GM18907 (cell line): ENCODE data around the gene OLAH.
A peak's percentile ranks its signal among the peaks of the same experiment; 100 is the strongest.

Experiments
- ATAC-seq: cut with Tn5 transposase; IDR thresholded peaks from one replicate; pipeline ENCODE4 v1.9.1; 2021; ENCODE audit warnings: mild to moderate bottlenecking, moderate library complexity; ENCODE audit not compliant: unreplicated experiment

The OLAH gene

DNA sequence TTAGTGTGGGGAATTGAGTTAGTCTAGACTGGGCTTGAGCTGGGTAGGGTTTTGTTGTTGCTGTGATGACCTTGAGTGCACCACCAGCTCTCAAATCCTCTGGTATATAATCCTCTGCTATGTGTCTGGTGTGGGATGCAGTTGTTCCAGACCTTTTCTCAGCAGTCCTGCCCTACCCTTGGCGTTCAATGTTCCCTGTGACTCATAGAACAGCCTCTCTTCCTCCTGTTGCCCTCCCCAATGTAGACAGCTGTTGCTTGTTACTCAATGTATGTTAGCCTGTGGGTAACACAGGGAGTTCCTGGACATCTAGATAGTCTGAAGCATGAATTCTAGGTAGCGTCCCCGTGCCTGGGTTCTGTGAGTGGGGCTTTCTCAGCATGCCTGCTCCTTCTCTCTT lies 25.1 kb downstream of the OLAH start:
- ATAC-seq = no peak

DNA sequence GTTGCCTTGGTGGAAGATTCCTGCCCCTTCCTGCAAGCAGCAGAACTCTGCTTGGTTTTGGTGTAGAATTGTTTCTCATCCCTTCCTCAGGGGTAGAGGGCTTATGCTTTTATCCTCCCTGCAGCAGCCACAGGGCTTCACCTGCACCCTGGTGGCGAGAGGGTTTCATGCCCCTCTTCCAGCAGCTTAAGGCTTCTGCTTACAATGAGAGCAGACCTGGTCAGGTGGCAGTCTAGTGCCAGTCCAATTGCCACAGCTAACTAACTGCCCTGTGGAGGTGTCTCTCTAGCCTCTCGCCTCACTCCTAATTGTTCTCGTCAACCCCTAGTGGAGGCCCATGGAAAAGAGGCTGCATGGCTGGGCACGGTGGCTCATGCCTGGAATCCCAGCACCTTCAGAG lies 25.5 kb downstream of the OLAH start:
- no peak for ATAC-seq

DNA sequence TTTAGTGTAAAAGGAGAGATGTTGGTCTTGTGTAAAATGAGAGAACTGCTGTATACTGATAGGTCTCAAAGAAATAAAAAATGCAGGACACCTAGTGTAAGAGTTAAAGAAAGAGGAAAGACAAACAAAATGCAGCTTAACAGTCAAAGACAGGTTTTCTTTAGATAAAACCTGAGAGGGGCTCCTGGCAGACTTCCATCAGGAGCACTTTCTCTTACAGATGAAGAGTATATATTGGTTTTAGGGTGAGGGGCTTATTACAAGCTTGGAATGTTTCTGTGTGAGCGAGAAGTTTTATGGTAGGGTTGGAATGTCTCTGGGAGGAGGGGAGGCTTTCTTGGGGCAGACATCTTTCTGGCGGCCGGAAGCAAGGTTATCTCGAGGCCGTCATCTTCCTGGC lies 28.6 kb downstream of the OLAH start:
- ATAC-seq = no peak

DNA sequence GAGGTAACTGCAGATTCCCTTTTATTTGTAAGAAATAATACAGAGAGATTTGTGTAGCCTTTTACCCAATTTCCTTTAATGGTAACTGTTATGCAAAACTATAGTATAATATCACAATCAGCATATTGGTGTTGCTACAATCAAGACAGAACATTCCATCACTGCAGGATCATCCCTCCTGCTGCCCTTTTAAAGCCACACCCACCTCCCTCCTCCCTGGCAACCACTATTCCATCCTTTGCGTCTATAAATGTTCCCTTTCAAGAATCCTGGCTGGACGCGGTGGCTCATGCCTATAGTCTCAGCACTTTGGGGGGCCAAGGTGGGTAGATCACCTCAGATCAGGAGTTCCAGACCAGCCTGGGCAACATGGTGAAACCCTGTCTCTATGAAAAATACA lies 31.7 kb downstream of the OLAH start:
- ATAC-seq = no peak

DNA sequence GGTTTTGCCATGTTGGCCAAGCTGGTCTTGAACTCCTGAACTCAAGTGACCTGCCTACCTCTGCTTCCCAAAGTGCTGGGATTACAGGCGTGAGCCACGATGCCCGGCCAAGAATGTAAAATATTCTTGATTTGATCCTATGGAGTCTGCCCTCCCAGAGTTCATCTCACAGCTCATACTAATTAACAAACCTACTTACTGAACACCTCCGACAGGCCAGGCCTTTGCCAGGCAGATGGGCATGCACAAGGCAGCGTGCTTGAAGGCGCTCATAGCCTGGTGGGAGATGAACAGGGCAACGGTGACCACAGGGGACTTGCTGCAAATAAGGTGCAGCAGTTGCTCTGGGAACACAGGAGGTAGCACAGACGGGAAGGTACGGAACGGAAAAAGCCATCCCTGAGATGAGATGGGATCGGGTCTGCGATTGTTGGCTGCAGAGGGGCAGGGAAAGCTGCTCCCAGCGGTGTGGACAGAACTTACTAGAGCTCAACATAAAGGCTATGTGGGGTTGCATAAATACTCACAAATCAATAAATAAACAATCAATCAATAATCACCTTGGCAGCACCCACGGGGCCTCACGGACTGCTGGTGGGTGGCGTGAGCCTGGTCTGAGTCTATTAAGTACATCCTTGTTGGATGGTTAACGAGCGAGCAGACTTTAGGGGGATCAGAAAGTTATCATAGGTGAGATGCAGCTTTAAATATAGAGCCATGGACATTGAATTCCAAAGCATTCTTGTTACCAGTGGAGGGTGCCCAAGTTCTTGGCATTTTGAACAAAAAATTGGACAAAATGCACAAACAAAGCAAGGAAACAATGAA lies 40.1 kb downstream of the OLAH start:
- no peak for ATAC-seq

DNA sequence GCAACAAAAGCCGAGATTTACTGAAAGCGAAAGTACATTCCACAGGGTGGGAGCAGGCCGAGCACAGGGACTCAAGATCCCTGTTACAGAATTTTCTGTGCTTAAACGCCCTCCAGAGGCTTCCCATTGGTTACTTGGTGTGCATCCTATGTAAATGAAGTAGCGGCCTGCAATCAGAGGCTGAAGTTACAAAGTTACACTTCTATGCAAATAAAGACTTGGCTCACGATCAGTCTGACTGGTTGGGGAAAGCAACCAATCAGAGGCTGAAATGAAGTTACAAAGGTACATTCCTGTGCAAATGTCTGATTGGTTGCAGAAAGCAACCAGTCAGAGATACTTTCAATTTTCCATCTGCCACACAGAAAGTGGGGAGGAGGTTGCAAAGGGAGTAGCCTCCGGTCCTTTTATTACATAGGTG lies 40.8 kb downstream of the OLAH start:
- no peak for ATAC-seq

DNA sequence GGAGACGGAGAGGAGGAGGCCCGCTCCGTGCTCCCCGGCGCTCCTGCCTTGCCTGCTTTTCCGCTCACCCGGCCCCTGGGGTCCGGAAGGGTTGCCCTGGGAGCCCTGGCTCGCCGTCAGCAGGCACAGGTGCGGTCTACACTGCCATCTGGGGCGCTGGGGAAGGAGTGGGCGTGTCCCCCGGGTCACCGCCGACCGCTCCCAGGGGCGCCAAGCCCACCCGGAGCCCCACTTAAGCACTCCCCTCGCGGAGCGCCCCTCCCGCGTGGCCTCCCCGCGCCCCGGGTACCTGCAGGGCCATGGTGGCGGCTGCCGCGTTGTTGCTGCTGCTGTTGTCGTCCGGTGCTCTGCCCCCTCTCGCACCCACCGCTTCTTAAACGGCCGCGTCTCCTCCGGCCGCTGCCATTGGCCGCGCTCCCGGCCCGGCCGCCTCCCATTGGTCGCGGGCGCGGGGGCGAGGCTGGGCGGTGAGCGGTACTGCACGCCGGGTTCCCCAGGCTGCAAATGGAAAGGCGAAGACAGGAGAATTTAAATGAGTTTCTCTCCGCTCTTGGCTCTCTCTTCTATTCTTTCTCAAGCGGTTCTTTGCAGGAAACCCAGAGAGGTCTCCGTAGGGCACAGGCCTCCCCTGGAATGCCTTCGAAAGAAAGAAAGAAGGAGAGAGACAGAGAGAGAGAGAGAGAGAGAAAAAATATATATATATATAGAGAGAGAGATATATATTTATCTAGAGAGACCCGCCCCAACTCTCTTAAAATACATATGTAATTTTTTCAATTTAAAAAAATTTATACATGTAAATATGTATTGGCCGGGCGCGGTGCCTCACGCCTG lies 44.9 kb downstream of the OLAH start, which contains the start of gene ACBD7:
TSS of gene ACBD7 (minus strand) at position 349 of the 834 bp plus-strand sequence. CDS start at position 301, 48 bp downstream.
- peak; percentile 99 for ATAC-seq

DNA sequence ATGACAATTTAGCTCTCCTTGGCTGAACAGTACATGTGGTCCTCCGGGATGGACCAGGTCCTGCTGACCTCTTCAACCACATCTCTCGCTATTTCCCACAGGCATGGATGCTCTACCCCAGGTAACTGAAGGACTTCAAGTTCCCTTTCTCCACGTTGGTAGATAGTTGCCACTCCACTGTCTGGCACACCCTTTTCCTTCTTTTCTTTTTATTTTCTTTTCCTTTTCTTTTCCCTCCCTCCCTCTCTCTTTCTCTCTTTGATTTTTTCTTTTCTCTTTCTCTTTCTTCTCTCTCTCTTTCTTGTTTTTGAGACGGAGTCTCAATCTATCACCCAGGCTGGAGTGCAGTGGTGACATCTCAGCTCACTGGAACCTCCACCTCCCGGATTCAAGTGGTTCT lies 47.7 kb downstream of the OLAH start:
- ATAC-seq = no peak

DNA sequence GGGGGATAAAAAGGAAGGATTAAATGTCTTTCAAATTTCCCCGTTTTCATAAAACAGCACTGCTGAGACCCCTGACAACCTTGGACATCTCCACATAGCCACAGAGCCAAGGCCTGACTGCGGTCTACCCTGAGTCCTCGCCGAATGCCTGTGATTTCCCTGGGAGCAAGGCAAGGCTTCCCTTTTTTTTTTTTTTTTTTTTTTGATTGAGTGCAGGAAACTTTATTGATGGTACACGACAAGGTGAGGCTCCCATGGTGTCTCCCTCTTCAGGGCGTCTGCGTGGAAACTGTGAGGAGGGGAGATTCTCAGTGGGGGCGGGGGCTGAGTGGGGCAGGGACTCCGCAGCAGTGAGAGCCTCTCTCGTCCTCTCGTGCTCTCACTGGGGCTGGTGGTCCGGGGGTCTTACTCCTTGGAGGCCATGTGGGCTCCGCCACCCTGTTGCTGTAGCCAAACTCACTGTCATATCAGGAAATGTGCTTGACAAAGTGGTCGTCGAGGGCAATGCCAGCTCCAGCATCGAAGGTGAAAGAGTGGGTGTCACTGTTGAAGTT lies 49.2 kb downstream of the OLAH start:
- no peak for ATAC-seq

DNA sequence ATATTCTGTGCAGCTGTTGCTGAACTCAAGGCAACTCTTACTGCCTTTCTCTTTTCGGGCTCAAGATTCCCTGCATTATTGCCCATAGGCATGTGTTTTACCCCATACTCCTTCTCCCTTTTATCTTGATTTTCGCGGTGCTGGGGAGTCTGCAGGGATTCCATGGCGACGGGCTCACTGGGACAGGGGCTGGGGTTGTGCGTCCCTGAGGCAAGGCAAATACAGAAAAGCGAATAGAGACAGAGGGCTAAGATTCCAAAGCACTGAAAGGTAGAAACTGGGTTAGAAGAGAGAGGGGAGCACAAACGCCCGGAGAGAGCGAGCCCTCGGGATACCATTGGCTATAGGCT lies 52.9 kb downstream of the OLAH start:
- peak; percentile 32 for ATAC-seq

DNA sequence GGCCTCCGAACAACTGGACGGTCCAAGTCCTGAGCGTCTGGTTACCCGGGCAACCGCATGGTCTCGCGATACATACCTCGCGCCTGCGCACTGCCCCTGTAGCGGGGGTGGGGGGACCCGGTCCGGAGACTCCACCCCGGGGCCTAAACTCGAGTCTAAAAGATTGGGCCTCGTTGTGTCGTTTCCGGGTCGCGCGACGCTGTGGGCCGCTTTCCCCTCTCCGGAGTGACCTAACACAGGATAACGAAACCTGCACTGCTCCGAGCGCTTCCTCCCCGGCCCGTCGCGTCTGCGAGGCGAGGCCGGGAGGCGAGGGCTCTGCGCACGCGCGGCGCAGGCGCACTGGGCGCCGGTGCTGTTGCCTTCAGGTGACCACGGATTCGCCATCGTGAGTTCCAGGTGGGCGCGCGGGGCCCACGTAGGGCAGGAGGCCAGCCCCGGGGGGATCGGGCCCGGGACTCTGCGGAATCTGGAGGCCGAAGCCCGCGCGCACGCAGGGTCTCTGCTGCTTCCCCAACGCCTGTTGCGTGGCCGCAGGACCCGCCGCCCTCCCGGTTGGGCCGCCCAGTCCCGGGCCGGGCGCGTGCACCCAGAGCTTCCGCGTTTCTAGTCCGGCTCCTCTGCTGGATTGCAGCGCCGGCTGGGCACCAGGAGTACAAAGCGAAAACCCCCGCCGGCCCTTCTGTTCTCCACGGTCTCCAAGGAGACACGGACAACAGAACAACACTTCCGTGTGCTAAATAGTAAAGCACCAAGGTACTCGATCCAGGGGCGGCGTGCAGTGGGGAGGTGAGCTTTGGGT lies 53.5 kb downstream of the OLAH start, which contains the start of gene RPP38:
TSS of gene RPP38 (plus strand) at position 345 of the 802 bp plus-strand sequence. CDS start 5,960 bp downstream, outside the sequence.
- ATAC-seq = peak; percentile 90

DNA sequence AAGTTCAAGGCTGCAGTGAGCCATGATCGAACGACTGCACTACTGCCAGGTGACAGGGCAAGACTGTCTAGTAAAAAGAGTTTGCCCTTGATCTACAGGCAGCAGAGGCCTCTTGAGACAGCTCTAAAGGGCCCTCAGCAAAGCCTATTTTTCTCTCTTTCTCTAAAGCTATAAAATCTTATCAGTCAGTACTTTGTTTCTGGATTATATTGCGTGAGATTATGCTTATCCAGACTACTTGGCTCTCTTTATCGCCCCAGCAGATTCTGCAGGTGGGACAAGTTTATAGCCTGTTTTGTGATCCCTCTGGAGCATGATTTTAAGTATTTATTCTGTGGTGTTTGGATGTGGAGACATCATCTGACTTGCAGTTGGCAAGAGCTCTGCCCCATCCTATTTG lies 56.1 kb downstream of the OLAH start:
- no peak for ATAC-seq

DNA sequence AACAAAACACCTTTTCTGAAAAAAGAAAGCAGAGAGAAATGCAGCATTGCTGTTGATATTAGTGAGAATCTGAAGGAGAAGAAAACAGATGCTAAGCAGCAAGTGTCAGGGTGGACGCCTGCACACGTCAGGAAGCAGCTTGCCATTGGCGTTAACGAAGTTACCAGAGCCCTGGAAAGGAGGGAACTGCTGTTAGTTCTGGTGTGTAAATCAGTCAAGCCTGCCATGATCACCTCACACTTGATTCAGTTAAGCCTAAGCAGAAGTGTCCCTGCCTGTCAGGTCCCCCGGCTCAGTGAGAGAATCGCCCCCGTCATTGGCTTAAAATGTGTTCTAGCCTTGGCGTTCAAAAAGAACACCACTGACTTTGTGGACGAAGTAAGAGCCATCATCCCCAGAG lies 59.8 kb downstream of the OLAH start:
- no peak for ATAC-seq

DNA sequence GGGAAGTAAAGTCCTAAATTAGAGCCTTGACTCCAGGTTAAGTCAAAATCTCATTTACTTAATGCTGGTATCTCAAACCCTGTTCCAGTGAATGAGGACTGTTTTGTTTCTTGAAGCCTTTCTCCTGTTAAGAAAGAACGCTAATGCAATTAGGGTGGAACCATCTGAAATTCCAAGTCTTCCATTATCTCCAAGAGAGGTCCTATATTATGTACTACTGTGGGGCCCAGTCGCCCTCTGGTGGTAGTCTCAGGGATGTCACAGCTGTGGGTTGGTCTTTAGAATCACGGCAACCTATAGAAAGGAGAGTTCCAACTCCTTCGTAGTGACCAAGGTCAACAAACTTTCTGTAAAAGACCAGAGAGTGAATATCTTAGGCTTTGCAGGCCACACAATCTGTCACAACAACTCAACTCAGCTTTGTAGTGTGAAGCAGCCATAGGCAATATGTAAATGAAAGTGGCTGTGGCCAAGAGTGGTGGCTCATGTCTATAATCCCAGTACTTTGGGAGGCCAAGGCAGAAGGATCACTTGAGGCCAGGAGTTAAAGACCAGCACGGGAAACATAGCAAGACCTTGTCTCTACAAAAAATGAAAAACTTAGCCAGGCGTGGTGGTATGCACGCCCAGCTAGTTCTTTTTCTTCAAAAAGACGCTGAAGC lies 62.7 kb downstream of the OLAH start:
- peak; percentile 74 for ATAC-seq

DNA sequence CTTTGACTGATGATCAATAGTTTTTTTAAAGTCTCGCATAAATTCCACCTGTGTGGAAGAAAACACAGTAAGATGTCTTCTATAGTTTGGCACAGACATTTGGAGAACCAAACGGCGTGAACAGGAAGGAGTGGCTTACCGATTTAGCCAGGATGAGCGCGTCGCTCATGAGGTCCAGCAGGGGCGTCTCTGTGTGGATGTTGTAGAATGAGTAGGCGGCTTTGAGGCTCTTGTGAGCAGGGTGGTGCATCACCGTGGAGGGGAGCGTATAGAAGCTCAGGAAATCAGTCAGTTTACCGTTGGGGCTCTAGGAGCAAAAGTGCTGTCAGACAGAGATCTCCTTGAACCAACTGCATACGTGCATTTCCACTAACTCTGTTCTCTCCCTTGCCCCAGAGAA lies 68.9 kb downstream of the OLAH start:
- ATAC-seq = no peak

DNA sequence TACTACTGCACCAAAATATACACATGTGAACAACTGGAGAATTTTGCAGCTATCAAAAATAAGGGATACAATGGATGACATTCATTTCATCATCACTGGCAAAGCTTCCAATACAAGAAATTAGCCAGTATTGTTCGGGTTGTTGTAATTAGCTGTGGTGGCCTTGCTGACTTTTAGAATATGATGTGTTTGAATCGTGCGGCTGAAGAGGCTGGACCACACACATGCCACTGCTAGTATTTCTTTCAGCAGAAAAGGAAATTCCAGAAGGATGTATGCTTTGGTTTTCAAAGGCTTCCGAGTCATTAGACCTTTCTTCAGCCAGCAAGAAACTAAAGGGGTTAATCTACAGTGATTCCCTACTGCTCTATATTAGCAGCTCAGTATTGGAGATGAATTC lies 70.0 kb downstream of the OLAH start:
- no peak for ATAC-seq

DNA sequence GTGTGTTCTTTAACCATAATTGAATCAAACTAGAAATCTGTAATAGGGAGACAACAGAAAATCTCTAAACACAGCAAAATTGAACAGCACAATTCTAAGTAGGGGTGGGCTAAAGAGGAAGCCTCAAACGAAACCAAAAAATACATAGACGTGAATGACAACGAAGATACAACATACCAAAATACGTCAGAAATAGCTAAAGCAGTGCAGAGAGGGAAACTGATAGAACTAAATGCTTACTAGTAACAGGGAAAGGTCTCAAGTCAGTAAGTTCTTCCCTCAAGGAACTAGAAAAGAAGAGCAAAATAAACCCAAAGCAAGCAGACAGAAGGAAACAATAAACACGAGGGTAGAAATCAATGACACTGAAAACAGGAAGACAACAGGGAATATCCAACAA lies 72.5 kb downstream of the OLAH start:
- no peak for ATAC-seq

DNA sequence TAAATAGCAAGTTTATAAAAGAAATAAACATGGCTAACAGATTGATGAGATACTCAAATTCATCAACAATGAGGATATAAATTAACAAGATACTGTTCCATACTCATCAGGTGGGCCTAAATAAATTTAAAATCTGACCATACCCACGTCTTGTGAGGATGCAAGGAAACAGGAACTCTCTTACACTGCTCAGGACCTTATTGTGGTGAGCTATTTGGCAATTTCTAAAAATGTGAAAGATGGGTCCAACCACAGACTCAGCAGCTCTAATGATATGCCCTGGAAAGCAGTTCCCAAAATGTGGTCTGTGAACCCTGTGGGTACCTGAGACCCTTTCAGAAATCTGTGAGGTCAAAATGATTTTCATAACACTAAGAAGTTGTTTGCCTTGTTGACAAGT lies 74.9 kb downstream of the OLAH start:
- ATAC-seq = no peak

DNA sequence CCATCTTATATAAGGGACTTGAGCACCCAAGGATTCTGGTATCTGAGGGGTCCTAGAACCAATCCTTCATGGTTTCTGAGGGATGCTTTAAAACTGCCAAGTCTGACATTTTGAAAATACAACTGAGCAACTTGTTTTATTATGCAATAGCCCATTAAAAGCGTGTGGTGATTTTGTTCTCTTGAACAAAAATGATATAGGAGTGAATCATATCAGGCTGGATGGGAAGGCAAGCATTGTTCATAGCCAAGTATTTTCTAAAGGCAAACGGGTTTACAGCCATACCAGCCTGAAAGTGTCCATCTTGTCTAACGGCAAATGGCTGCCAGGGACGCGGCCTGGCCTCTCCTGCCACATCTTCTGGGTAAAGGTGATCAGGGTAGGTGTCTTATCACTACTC lies 76.8 kb downstream of the OLAH start:
- no peak for ATAC-seq

DNA sequence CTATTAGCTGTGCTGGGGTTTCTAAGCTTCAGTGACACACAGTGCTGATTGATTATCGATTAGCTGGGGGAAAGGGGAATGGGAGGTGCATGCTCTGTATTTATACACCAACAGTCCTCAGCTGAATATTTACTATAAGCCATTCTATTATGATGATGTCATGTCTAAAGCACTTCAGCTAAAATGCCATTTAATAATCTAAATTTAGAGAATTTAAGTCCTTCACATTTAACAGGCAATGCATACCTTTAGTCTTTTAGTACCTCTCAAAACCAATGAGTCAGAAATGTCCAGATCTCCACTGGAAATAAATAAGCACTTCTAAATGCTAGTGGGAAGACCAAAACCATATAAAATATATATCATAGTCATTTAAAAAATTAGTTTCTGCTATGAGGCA lies 78.0 kb downstream of the OLAH start:
- no peak for ATAC-seq
